Esophagus muscularis mucosa (tissue), 4 donors: ENCODE measurements around the gene LIFR.

Source experiments
- CTCF ChIP-seq, 3 experiments: fragments of 200-600 bp in 2 of 3; fragments of 450-650 bp in 1 of 3; sonication (generic) in 2 of 3; IDR thresholded peaks; one replicate each; pipeline ENCODE4 v1.5.1; 2017 to 2019; ENCODE audit warnings: antibody characterized with exemption in 3 of 3, mild to moderate bottlenecking in 2 of 3, moderate library complexity in 1 of 3
- EP300 ChIP-seq: sonication (generic); formaldehyde crosslinking; IDR thresholded peaks from one replicate; pipeline ENCODE4 v1.6.1; 2017; ENCODE audit warnings: antibody characterized with exemption
- POLR2A ChIP-seq: fragments of 450-650 bp; IDR thresholded peaks from one replicate; pipeline ENCODE4 v1.6.1; 2017; ENCODE audit warnings: antibody characterized with exemption, moderate library complexity, mild to moderate bottlenecking, low read depth

GRCh38 chr5:38509185-38509584, 47.3 kb downstream of the LIFR start:
- no peak for TF ChIP-seq EP300
- TF ChIP-seq CTCF (IDR thresholded peaks at IDR 0.05): no peak
- TF ChIP-seq POLR2A: no peak
